PFSK-1 (cell line): ENCODE results near the gene MKLN1.

ENCODE experiments used
- FOXP2 ChIP-seq: optimal IDR thresholded peaks from 2 replicates; pipeline ENCODE3; 2011; ENCODE audit warnings: borderline replicate concordance, control low read depth, inconsistent platforms; ENCODE audit not compliant: insufficient read depth; ENCODE audit errors: extremely low read length, extremely low read depth
- POLR2AphosphoS5 ChIP-seq: IDR thresholded peaks from 2 replicates; pipeline ENCODE4 v1.6.1; 2012; ENCODE audit warnings: low read depth, mild to moderate bottlenecking, control low read depth, low read length, moderate library complexity
- SIN3A ChIP-seq: IDR thresholded peaks from 2 replicates; pipeline ENCODE4 v1.6.1; 2012; ENCODE audit warnings: mild to moderate bottlenecking, low read length, moderate library complexity, borderline replicate concordance; ENCODE audit not compliant: insufficient read depth
- TAF1 ChIP-seq: IDR thresholded peaks from 2 replicates; pipeline ENCODE4 v1.6.1; 2012; ENCODE audit warnings: low read length, control low read depth, borderline replicate concordance; ENCODE audit not compliant: insufficient read depth
- TF ChIP-seq, protein P1 (sequence below), 2 experiments: IDR thresholded peaks; 2 replicates each; pipeline versions ENCODE4 v1.6.1 to v1.8.0; 2011 to 2012; ENCODE audit warnings: low read depth in 2 of 2, low read length in 2 of 2, control low read depth in 1 of 2, inconsistent platforms in 1 of 2, mild to moderate bottlenecking in 1 of 2, moderate library complexity in 1 of 2; ENCODE audit not compliant: insufficient read depth in 1 of 2

The MKLN1 gene

DNA sequence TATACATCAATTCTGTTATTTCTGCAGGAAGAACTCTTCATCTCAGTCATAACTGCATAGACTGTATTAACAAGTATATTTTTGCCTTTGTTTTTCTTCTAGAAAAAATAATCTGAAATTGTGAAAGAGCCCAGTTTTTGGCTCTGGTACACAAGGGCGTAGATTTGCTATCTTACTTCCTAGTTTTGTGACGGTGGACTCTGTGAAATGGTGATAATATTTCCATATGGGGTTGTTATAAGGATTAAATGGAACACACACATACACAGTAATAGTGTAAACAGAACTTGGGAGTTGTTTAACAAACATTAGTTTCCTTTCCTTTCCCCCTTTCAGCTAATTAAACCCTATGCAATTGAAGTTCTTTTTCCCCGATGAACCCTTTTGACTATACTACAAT, 108.7 kb downstream of the MKLN1 start:
- no peak for TF ChIP-seq TAF1
- TF ChIP-seq SIN3A: no peak
- TF ChIP-seq FOXP2: no peak
- TF ChIP-seq, protein P1, sequence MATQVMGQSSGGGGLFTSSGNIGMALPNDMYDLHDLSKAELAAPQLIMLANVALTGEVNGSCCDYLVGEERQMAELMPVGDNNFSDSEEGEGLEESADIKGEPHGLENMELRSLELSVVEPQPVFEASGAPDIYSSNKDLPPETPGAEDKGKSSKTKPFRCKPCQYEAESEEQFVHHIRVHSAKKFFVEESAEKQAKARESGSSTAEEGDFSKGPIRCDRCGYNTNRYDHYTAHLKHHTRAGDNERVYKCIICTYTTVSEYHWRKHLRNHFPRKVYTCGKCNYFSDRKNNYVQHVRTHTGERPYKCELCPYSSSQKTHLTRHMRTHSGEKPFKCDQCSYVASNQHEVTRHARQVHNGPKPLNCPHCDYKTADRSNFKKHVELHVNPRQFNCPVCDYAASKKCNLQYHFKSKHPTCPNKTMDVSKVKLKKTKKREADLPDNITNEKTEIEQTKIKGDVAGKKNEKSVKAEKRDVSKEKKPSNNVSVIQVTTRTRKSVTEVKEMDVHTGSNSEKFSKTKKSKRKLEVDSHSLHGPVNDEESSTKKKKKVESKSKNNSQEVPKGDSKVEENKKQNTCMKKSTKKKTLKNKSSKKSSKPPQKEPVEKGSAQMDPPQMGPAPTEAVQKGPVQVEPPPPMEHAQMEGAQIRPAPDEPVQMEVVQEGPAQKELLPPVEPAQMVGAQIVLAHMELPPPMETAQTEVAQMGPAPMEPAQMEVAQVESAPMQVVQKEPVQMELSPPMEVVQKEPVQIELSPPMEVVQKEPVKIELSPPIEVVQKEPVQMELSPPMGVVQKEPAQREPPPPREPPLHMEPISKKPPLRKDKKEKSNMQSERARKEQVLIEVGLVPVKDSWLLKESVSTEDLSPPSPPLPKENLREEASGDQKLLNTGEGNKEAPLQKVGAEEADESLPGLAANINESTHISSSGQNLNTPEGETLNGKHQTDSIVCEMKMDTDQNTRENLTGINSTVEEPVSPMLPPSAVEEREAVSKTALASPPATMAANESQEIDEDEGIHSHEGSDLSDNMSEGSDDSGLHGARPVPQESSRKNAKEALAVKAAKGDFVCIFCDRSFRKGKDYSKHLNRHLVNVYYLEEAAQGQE (IDR thresholded peaks at IDR 0.05; ENCODE audit: insufficient read depth in 1 of 2, low read depth in 2 of 2, low read length in 2 of 2): no peak
- no peak for TF ChIP-seq POLR2AphosphoS5

DNA sequence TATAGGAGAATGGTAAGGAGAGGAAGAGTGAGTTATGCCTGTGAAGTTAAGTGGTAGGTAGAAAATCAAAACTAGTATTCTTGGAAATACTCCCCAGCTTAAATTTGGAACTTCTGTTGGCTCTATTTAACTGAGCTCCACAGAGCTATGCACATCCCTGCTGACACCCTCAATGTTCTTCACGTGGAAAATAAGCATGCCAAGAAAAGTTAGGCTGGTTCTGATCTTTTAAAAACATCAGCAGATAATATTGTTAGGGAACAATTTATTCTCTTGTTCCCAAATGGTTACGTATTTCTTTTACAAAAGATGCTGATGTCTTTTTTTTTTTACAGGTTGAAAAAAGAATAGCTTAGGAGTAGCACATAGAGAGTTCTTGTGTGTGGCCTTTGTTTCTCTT, 111.3 kb downstream of the MKLN1 start:
- TF ChIP-seq, protein P1 (IDR thresholded peaks at IDR 0.05; ENCODE audit: insufficient read depth in 1 of 2, low read depth in 2 of 2, low read length in 2 of 2): no peak
- TF ChIP-seq POLR2AphosphoS5 (no peak), FOXP2 (no peak), SIN3A (no peak), TAF1 (no peak)

DNA sequence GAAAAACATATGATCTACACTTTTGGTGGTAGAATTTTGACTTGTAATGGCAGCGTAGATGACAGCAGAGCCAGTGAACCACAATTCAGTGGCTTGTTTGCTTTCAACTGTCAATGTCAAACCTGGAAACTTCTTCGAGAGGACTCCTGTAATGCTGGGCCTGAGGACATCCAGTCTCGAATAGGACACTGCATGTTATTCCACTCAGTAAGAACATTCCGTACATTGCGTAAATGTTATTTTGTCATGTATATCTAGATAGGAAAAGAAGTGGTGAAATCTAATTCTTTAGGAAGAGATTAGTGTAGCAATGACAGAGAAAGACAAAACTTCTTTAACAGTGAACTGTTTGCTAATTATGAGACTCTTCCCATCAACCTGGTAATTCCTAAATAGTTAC, 115.8 kb downstream of the MKLN1 start:
- no peak for TF ChIP-seq FOXP2
- TF ChIP-seq POLR2AphosphoS5: no peak
- TF ChIP-seq TAF1: no peak
- TF ChIP-seq, protein P1 (IDR thresholded peaks at IDR 0.05; ENCODE audit: insufficient read depth in 1 of 2, low read depth in 2 of 2, low read length in 2 of 2): no peak
- TF ChIP-seq SIN3A: no peak

DNA sequence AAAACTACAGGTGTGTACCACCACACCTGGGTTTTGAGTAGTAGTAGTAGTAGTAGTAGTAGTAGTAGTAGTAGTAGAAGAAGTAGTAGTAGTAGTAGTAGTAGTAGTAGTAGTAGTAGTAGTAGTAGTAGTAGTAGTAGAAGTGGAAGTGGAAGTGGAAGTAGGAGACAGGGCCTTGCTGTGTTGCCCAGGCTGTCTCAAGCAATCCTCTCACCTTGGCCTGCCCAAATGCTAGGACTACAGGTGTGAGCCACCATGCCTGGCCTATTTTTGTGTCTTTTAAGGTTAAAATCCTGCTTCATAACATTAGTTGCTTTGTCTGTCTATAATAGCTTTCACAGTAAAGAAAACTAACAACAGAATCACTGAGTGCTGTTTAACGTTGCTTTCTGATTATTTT, 117.0 kb downstream of the MKLN1 start:
- TF ChIP-seq POLR2AphosphoS5: no peak
- no peak for TF ChIP-seq TAF1
- TF ChIP-seq, protein P1 (IDR thresholded peaks at IDR 0.05; ENCODE audit: insufficient read depth in 1 of 2, low read depth in 2 of 2, low read length in 2 of 2): no peak
- TF ChIP-seq FOXP2: no peak
- no peak for TF ChIP-seq SIN3A

DNA sequence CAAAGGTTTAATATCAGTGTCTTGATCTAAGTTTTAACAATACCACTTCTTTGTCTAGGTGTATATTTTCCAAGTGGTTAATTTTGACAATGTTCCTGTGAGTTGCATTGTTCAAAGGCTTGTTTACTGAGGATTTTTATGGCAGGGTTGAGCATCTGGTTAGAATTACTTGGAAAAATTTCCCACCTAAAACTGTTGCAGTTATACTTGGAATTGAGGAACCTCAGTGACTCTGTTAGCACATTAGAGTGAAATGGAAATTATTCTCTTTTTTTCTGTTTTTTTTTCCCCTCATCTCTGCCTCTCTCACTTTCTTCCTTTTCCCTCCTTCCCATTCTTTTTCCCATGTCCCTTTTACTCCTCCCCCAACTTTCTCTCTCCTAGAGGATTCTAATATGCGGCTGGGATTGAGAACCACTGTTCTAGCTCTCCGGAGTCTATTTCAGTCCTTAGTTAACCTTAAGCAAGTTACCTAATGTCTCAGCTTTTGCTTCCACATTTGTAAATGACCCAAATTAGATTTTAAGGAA, 121.8 kb downstream of the MKLN1 start:
- no peak for TF ChIP-seq FOXP2
- TF ChIP-seq POLR2AphosphoS5: no peak
- no peak for TF ChIP-seq TAF1
- no peak for TF ChIP-seq SIN3A
- TF ChIP-seq, protein P1 (IDR thresholded peaks at IDR 0.05; ENCODE audit: insufficient read depth in 1 of 2, low read depth in 2 of 2, low read length in 2 of 2): no peak
